Measurements from ENCODE around the gene ATF4.

GRCh38 chr22:39534092-39534506, 13.7 kb downstream of the ATF4 start:
- no peak for TF ChIP-seq REST (tag by site-specific recombination; IDR thresholded peaks at IDR 0.05)
- no peak for TF ChIP-seq ZSCAN18 (tag by site-specific recombination; IDR thresholded peaks at IDR 0.05)
- no peak for TF ChIP-seq ELK4 (IDR thresholded peaks at IDR 0.05; ENCODE audit: borderline replicate concordance, low read depth, low read length)
- TF ChIP-seq ZNF280C (tag by site-specific recombination; IDR thresholded peaks at IDR 0.05), result no peak
- no peak for TF ChIP-seq ZBTB49 (tag by site-specific recombination; IDR thresholded peaks at IDR 0.05; ENCODE audit: low read depth)
- TF ChIP-seq BCL11A (tag by site-specific recombination; IDR thresholded peaks at IDR 0.05; ENCODE audit: low read depth), result no peak
- no peak for TF ChIP-seq ZNF585B (tag by site-specific recombination; IDR thresholded peaks at IDR 0.05)
